Endothelial cell of umbilical vein (primary cell): Measurements from ENCODE around the gene RBM4. TPM values are rescaled to one million over a fixed set of nuclear protein-coding genes. Genes with fewer than 3 reads are reported as not detected.

Source experiments
- BruUV-seq: library from RNA; stranded (reverse); fragments of 400-500 nt; replicated peaks from 2 replicates; lab custom pipeline; 2021; lab: Mats Ljungman, UMichigan
- CTCF ChIA-PET: fragments of 300-600, 350-600 bp; sonication (Branson Sonifier 250); formaldehyde crosslinking; loops from one replicate; lab custom pipeline; 2021; ENCODE audit warnings: antibody characterized with exemption, inconsistent platforms; lab: Charles Lee
- POLR2A ChIA-PET: fragments of 300-600, 350-600 bp; sonication (Branson Sonifier 250); formaldehyde crosslinking; loops from one replicate; lab custom pipeline; 2021; ENCODE audit warnings: antibody characterized with exemption, inconsistent platforms; lab: Charles Lee
- DNase-seq: peaks from one replicate; pipeline ENCODE4 v3.0.0-alpha.2; 2011; ENCODE audit warnings: low read depth, low spot score
- FAIRE-seq: peaks from 2 replicates; lab custom pipeline; 2011; peaks lifted over from hg19 to GRCh38; lab: Jason Lieb, UNC
- H2AFZ ChIP-seq: 2 replicates; pipeline ENCODE4 v1.6.0; 2012; ENCODE audit warnings: low read depth, low read length, control low read depth, inconsistent platforms
- H3K27ac ChIP-seq: 2 replicates; pipeline ENCODE4 v1.5.1; 2011; ENCODE audit warnings: low read depth, mild to moderate bottlenecking, control low read depth, low read length, moderate library complexity; ENCODE audit not compliant: insufficient read depth
- H3K27me3 ChIP-seq, 2 experiments: 2 replicates each; pipeline versions ENCODE4 v1.6.0 to v1.6.1; 2011; ENCODE audit warnings: low read length in 2 of 2, mixed read lengths in 1 of 2; ENCODE audit not compliant: control insufficient read depth in 2 of 2, insufficient read depth in 2 of 2
- H3K36me3 ChIP-seq, 2 experiments: 2 replicates in 1 of 2; 3 replicates in 1 of 2; pipeline ENCODE4 v1.5.1; 2011; ENCODE audit warnings: low read length in 2 of 2, mild to moderate bottlenecking in 1 of 2, moderate library complexity in 1 of 2; ENCODE audit not compliant: control insufficient read depth in 2 of 2, insufficient read depth in 2 of 2; ENCODE audit errors: extremely low read depth in 1 of 2
- H3K4me1 ChIP-seq: 3 replicates; pipeline ENCODE4 v1.5.1; 2011; ENCODE audit warnings: mild to moderate bottlenecking, low read length; ENCODE audit not compliant: control insufficient read depth, insufficient read depth; ENCODE audit errors: extremely low read depth
- H3K4me2 ChIP-seq: 2 replicates; pipeline ENCODE4 v1.6.1; 2011; ENCODE audit warnings: low read length, control low read depth, mixed read lengths; ENCODE audit not compliant: insufficient read depth
- H3K4me3 ChIP-seq, 3 experiments: fragments of 200-600 bp in 1 of 3; sonication (generic), shearing (Covaris generic) in 1 of 3; replicated peaks in 1 of 3; 2 replicates each; pipeline ENCODE4 v1.5.1; 2011 to 2016; ENCODE audit warnings: control low read depth in 3 of 3, low read length in 3 of 3, mild to moderate bottlenecking in 2 of 3, inconsistent platforms in 1 of 3, low read depth in 1 of 3, moderate library complexity in 1 of 3; ENCODE audit not compliant: insufficient read depth in 1 of 3
- H3K79me2 ChIP-seq: 2 replicates; pipeline ENCODE4 v1.6.0; 2012; ENCODE audit warnings: low read length, inconsistent platforms; ENCODE audit not compliant: control insufficient read depth, insufficient read depth
- H3K9ac ChIP-seq: replicated peaks from 2 replicates; pipeline ENCODE3; 2011; ENCODE audit warnings: low read length, control low read depth; ENCODE audit not compliant: insufficient read depth; ENCODE audit errors: extremely low read depth
- H3K9me1 ChIP-seq: replicated peaks from 3 replicates; pipeline ENCODE4 v1.6.0; 2011; ENCODE audit warnings: mild to moderate bottlenecking, low read length; ENCODE audit not compliant: control insufficient read depth, insufficient read depth; ENCODE audit errors: extremely low read depth
- H3K9me3 ChIP-seq: replicated peaks from 2 replicates; pipeline ENCODE4 v1.5.1; 2012; ENCODE audit warnings: low read length, inconsistent platforms; ENCODE audit not compliant: control insufficient read depth, insufficient read depth
- H4K20me1 ChIP-seq: replicated peaks from 2 replicates; pipeline ENCODE3; 2011; ENCODE audit warnings: mild to moderate bottlenecking, low read length; ENCODE audit not compliant: control insufficient read depth, insufficient read depth; ENCODE audit errors: extremely low read depth
- CTCF ChIP-seq, 2 donors: IDR thresholded peaks; 1 replicate in 1 of 2; 2 replicates in 1 of 2; pipeline ENCODE4 v1.5.1; 2011; ENCODE audit warnings: low read length in 2 of 2, mild to moderate bottlenecking in 2 of 2, moderate library complexity in 2 of 2, control low read depth in 1 of 2, inconsistent platforms in 1 of 2, low read depth in 1 of 2; ENCODE audit not compliant: insufficient read depth in 1 of 2; ENCODE audit errors: extremely low read depth in 1 of 2
- EZH2 ChIP-seq: IDR thresholded peaks from 2 replicates; pipeline ENCODE4 v1.6.1; 2012; ENCODE audit warnings: borderline replicate concordance, low read depth, mild to moderate bottlenecking, moderate library complexity, low read length, inconsistent platforms; ENCODE audit not compliant: severe bottlenecking
- FOS ChIP-seq: IDR thresholded peaks from 2 replicates; pipeline ENCODE4 v1.6.1; 2011; ENCODE audit warnings: mild to moderate bottlenecking, low read length, moderate library complexity, borderline replicate concordance; ENCODE audit not compliant: insufficient read depth
- GATA2 ChIP-seq: IDR thresholded peaks from 2 replicates; pipeline ENCODE4 v1.7.0; 2011; ENCODE audit warnings: low read depth, mild to moderate bottlenecking, moderate library complexity, mixed read lengths, low read length; ENCODE audit not compliant: insufficient read length, insufficient read depth
- JUN ChIP-seq: IDR thresholded peaks from 2 replicates; pipeline ENCODE4 v1.6.1; 2011; ENCODE audit warnings: borderline replicate concordance, low read depth; ENCODE audit not compliant: insufficient read length, insufficient read depth
- MAX ChIP-seq: IDR thresholded peaks from 2 replicates; pipeline ENCODE4 v1.6.1; 2011; ENCODE audit not compliant: insufficient read depth, insufficient read length
- MYC ChIP-seq: IDR thresholded peaks from one replicate; pipeline ENCODE4 v1.6.1; 2011; ENCODE audit warnings: mild to moderate bottlenecking, low read depth, low read length
- POLR2A ChIP-seq: IDR thresholded peaks from 2 replicates; pipeline ENCODE4 v1.6.1; 2012; ENCODE audit warnings: low read depth, mild to moderate bottlenecking, control low read depth, low read length
- POLR2AphosphoS5 ChIP-seq: IDR thresholded peaks from 2 replicates; pipeline ENCODE4 v1.6.1; 2012; ENCODE audit warnings: low read depth, mild to moderate bottlenecking, control low read depth, low read length, moderate library complexity; ENCODE audit not compliant: insufficient read depth
- dilution Hi-C: fragments of 300-500 bp; cut with MboI; formaldehyde crosslinking; loops from one replicate; pipeline ENCODE4 v1.15.0; 2019; ENCODE audit warnings: low sequenced_read_pairs; ENCODE audit not compliant: extremely low pct_ligation_motif_present
- intact Hi-C: fragments of 100-400 bp; cut with micrococcal nuclease; formaldehyde crosslinking; loops from one replicate; pipeline ENCODE4 v1.10.0; 2022
- polyA plus RNA-seq, 4 experiments: library from polyadenylated mRNA; depleted of rRNA in 3 of 4; stranded (reverse) in 3 of 4; unstranded in 1 of 4; fragments of >200 nt; gene quantifications; 2 replicates each; pipeline versions ENCODE4 v1.2.1 to v1.2.3, GENCODE V29; 2011 to 2012; ENCODE audit warnings: missing spikeins in 1 of 4
- total RNA-seq: library from RNA; stranded (reverse); gene quantifications from 2 replicates; pipeline ENCODE4 v1.2.3, GENCODE V29; 2021

The RBM4 gene
- total and polyA plus RNA-seq, 2 donors (not counting 3 experiments of a cell fraction or from before 2014, with no cell fraction given) = 153 to 361 TPM

- H3K9me1 ChIP-seq = no peaks in the 10 kb centered on the region
- dilution Hi-C loops = no loop called here
- BruUV-seq = no TSS peak
- H3K27me3 ChIP-seq = no peaks in the 10 kb centered on the region
- H4K20me1 ChIP-seq = no peaks in the 10 kb centered on the region
- H3K36me3 ChIP-seq = no peaks in the 10 kb centered on the region
- POLR2A ChIA-PET = no interaction called here
- peaks cover 10% of the 10 kb centered on the region for H3K79me2 ChIP-seq
- no peak for DNase-seq
- TF ChIP-seq JUN (no peak), GATA2 (no peak), CTCF (IDR thresholded peaks at IDR 0.05; ENCODE audit: extremely low read depth in 1 of 2, insufficient read depth in 1 of 2, low read depth in 1 of 2, low read length in 2 of 2) (no peak), FOS (no peak), MAX (no peak), MYC (no peak), POLR2A (no peak), POLR2AphosphoS5 (no peak), EZH2 (no peak)
- H2AFZ ChIP-seq = no peak overlapping the region
- intact Hi-C loops = no loop called here
- no peak overlapping the region for H3K4me2 ChIP-seq
- H3K9me3 ChIP-seq = no peaks in the 10 kb centered on the region
- peaks cover 3% of the 10 kb centered on the region for H3K4me1 ChIP-seq
- no peak for FAIRE-seq
- H3K4me3 ChIP-seq = no peak overlapping the region
- no peak overlapping the region for H3K27ac ChIP-seq
- CTCF ChIA-PET = no interaction called here
- no peak overlapping the region for H3K9ac ChIP-seq
Measured at GRCh38 chr11:66612458-66612857, 26.0 kb upstream of the RBM4 start.
